ENCODE measurements around the gene CEBPZ. TPM values are rescaled to one million over a fixed set of nuclear protein-coding genes. Genes with fewer than 3 reads are reported as not detected.

CEBPZ gene
- total RNA-seq, 2 donors from 2014 or later, result 52.6 to 67.7 TPM

DNA sequence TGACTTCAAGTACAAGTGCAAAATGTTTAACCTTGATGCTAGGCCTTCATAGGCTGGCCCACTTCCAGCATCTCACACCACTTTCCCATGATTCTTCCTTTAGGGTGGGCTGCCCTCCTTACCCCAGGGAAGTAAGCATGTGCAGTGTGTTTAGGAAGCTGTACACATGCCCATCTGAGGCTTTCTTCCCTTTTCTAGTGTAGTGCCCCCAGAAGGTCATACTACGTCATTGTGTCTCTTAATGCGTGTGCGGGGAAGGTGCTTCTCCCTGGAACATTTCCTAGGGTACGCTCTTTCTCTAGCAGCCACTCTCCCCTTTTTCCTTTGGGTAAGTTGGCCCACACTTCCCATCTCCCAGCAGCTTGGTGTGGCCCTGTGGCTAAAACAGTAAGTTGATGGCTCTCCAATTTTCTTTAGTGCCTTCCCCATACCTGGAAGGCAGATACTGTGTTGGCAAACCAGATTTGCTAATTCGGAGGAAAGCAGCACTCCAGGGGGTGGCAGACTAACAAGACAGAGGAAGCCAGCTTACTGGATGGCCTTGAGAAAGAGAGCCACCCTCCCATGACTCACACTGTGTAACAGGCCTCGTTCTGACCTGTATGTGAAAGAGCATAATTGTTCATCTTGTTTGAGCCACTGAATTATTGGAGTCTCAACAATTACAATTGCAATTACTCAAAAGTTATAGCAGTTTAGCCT lies 41.8 kb downstream of the CEBPZ start:
- Mint-ChIP-seq H3K27me3 (ENCODE audit: low read depth) (peaks cover 14% of the 10 kb centered on the region), H3K4me1 (ENCODE audit: low read depth) (peaks cover 15% of the 10 kb centered on the region), H3K36me3 (ENCODE audit: insufficient read depth in 2 of 2) (no peaks in the 10 kb centered on the region), H3K4me3 (peak overlapping the region in 1 of 2 donors; percentile 71), H3K27ac (peak overlapping the region; percentile 85), H3K9me3 (no peaks in the 10 kb centered on the region)
- DNase-seq (peak; percentile 16 to 36), ATAC-seq (replicated peaks in 1 of 2) (peak; percentile 79 to 93)

GRCh38 chr2:37188570-37188969 lies 42.8 kb downstream of the CEBPZ start, which contains the start of gene SULT6B1:
Gene SULT6B1, minus strand, starts transcription at chr2:37188670. Its CDS starts 30 bp downstream, at chr2:37188640.
- H3K4me1 Mint-ChIP-seq (ENCODE audit: low read depth), result peaks cover 15% of the 10 kb centered on the region
- H3K36me3 Mint-ChIP-seq (ENCODE audit: insufficient read depth in 2 of 2), result no peaks in the 10 kb centered on the region
- ATAC-seq (replicated peaks in 1 of 2), result no peak
- no peak within 1 kb of the TSS for H3K27ac Mint-ChIP-seq
- no peak within 1 kb of the TSS for H3K4me3 Mint-ChIP-seq
- peaks cover 14% of the 10 kb centered on the region for H3K27me3 Mint-ChIP-seq (ENCODE audit: low read depth)
- no peak for DNase-seq
- no peaks in the 10 kb centered on the region for H3K9me3 Mint-ChIP-seq

DNA sequence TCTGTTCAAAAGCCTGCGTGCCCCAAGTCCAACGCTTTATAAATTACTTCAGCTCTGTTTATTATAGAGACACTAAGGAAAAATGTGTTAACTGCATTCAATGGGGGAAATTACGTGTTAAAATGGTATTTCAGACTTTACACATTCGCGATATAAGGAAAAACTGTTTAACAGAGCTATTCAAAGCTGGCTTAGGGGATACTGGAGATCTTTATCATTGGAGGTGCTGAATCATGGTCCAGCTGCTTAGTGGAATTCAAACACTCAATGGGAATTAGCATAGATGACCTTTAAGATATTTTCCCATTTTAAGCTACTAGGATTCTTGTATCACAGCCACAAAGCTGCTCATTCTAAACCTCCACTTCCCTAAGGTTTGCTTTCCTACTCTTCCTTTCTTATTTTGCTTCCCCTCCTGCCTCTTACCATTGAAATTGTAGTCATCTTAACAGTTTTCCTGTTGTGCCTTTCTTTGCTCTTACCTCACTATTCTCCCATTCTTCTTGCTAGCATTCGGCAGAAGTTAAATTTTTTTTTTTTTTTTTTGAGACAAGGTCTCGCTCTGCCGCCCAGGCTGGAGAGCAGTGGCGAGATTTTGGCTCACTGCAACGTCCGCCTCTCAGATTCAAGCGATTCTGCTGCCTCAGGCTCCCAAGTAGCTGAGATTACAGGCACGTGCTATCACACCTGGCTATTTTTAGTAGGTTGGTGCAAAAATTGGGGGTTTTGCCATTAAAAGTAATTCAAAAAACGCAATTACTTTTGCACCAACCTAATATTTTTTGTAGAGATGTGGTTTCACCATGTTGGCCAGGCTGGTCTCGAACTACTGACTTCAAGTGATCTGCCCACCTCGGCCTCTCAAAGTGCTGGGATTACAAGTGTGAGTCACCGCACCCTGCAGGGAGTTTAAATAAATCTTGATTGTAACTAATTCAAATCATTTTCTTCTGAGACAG lies 49.4 kb downstream of the CEBPZ start:
- ATAC-seq (replicated peaks in 1 of 2) (no peak), DNase-seq (no peak)
- Mint-ChIP-seq H3K9me3 (no peaks in the 10 kb centered on the region), H3K27me3 (ENCODE audit: low read depth) (peaks cover 32% of the 10 kb centered on the region), H3K4me1 (ENCODE audit: low read depth) (peaks cover 4% of the 10 kb centered on the region), H3K4me3 (no peak overlapping the region), H3K27ac (no peak overlapping the region), H3K36me3 (ENCODE audit: insufficient read depth in 2 of 2) (no peaks in the 10 kb centered on the region)

DNA sequence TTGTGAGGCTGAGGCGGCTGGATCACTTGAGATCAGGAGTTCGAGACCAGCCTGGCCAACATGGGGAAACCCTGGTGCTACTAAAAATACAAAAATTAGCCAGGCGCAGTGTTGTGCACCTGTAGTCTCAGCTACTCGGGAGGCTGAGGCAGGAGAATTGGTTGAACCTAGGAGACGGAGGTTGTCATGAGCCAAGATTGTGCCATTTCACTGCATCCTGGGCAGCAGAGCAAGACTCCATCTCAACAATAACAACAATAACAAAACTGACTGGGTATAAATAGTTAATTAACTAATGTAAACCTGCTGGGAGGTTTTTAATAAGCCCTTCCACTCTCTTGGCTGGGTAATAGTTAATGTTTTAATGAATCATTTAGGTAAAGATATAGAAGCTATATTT lies 50.8 kb downstream of the CEBPZ start:
- DNase-seq (no peak), ATAC-seq (replicated peaks in 1 of 2) (no peak)
- H3K36me3 Mint-ChIP-seq (ENCODE audit: insufficient read depth in 2 of 2), result no peaks in the 10 kb centered on the region
- H3K27ac Mint-ChIP-seq, result no peak overlapping the region
- peaks cover 20% of the 10 kb centered on the region for H3K27me3 Mint-ChIP-seq (ENCODE audit: low read depth)
- H3K9me3 Mint-ChIP-seq, result no peaks in the 10 kb centered on the region
- H3K4me1 Mint-ChIP-seq (ENCODE audit: low read depth), result peaks cover 4% of the 10 kb centered on the region
- H3K4me3 Mint-ChIP-seq, result no peak overlapping the region

GRCh38 chr2:37180006-37180639 lies 51.3 kb downstream of the CEBPZ start:
- no peak overlapping the region for H3K27ac Mint-ChIP-seq
- H3K4me3 Mint-ChIP-seq, result no peak overlapping the region
- no peaks in the 10 kb centered on the region for H3K9me3 Mint-ChIP-seq
- peaks cover 4% of the 10 kb centered on the region for H3K4me1 Mint-ChIP-seq (ENCODE audit: low read depth)
- ATAC-seq (replicated peaks in 1 of 2), result no peak
- H3K36me3 Mint-ChIP-seq (ENCODE audit: insufficient read depth in 2 of 2), result no peaks in the 10 kb centered on the region
- DNase-seq, result no peak
- H3K27me3 Mint-ChIP-seq (ENCODE audit: low read depth), result peaks cover 20% of the 10 kb centered on the region

- DNase-seq (no peak), ATAC-seq (replicated peaks in 1 of 2) (no peak)
- Mint-ChIP-seq H3K27me3 (ENCODE audit: low read depth) (no peaks in the 10 kb centered on the region), H3K4me1 (ENCODE audit: low read depth) (no peaks in the 10 kb centered on the region), H3K9me3 (no peaks in the 10 kb centered on the region), H3K36me3 (ENCODE audit: insufficient read depth in 2 of 2) (no peaks in the 10 kb centered on the region), H3K4me3 (no peak overlapping the region), H3K27ac (no peak overlapping the region)
Observed at GRCh38 chr2:37173741-37174140, 57.7 kb downstream of the CEBPZ start.

- H3K27me3 Mint-ChIP-seq (ENCODE audit: low read depth), result no peaks in the 10 kb centered on the region
Observed at GRCh38 chr2:37171624-37171950, 59.8 kb downstream of the CEBPZ start.

DNA sequence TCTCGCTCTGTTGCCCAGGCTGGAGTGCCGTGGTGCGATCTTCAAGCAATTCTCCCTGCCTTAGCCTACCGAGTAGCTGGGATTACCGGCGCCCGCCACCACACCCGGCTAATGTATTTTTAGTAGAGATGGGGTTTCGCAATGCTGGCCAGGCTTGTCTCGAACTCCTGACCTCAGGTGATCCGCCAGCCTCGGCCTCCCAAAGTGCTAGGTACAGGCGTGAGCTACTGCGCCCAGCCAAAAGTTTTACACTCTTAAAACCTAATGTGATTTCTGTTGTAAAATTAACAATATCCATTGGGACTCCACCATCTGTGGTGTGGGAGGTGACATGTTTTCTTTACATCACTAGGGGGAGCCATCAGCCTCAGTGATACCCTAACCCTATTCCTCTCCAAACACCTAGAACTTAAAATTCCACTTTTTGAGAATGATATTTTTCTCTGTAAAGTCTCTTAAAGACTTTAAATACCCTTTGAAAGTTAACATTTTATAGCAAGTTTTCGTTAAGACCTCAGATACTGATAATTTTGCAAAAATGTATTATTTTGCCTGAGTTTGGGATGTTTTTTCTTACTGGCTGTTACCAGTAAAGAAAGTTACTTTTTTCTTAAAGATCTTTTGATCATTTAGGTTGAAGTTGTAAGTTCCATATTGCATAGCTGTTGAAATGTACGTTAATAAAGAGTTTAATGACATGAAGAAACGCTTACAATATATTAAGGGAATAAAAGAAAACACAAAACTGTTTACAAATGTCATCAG lies 63.0 kb downstream of the CEBPZ start:
- no peak overlapping the region for H3K27ac Mint-ChIP-seq
- no peaks in the 10 kb centered on the region for H3K27me3 Mint-ChIP-seq (ENCODE audit: low read depth)
- H3K36me3 Mint-ChIP-seq (ENCODE audit: insufficient read depth in 2 of 2), result peaks cover 13 to 19% of the 10 kb centered on the region in 2 donors
- H3K9me3 Mint-ChIP-seq, result peaks cover 10% of the 10 kb centered on the region in 2 donors
- H3K4me1 Mint-ChIP-seq (ENCODE audit: low read depth), result no peaks in the 10 kb centered on the region
- DNase-seq (peak; percentile 18 to 37), ATAC-seq (replicated peaks in 1 of 2) (peak; percentile 69 to 73)
- no peak overlapping the region for H3K4me3 Mint-ChIP-seq

More at GRCh38 chr2:37171624-37171950, 59.8 kb downstream of the CEBPZ start:
- DNase-seq (no peak), ATAC-seq (replicated peaks in 1 of 2) (no peak)
- Mint-ChIP-seq H3K4me3 (no peak overlapping the region), H3K36me3 (ENCODE audit: insufficient read depth in 2 of 2) (peaks cover 0 to under 1% of the 10 kb centered on the region in 2 donors), H3K4me1 (ENCODE audit: low read depth) (no peaks in the 10 kb centered on the region), H3K9me3 (no peaks in the 10 kb centered on the region), H3K27ac (no peak overlapping the region)

DNA sequence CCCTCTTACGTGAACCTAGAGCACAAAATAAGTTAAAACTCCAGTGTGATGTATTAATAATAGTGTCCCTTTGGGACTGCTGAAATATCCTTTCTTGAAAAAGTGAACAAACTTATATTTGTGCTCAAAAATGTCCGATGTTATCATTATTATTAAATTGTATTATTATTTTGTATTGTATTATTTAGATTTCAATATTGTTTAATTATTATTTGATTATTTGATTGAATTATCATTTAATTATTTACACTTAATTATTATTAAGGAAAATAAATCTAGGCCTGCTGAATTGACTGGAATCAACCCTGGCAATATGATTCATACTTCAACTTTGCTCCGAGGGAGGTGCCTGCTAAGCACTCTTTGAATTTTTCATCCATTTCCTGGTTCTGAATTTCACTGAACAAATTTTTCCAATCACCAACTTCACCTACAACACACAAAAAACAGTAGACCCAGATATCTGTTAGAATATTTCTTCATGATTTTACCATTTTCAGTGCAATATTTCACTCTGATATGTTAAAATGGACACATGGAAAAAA lies 63.7 kb downstream of the CEBPZ start:
- Mint-ChIP-seq H3K27me3 (ENCODE audit: low read depth) (no peaks in the 10 kb centered on the region), H3K36me3 (ENCODE audit: insufficient read depth in 2 of 2) (peaks cover 13 to 19% of the 10 kb centered on the region in 2 donors), H3K9me3 (peaks cover 10% of the 10 kb centered on the region in 2 donors), H3K4me3 (no peak overlapping the region), H3K4me1 (ENCODE audit: low read depth) (no peaks in the 10 kb centered on the region), H3K27ac (no peak overlapping the region)
- ATAC-seq (replicated peaks in 1 of 2) (no peak), DNase-seq (no peak)

DNA sequence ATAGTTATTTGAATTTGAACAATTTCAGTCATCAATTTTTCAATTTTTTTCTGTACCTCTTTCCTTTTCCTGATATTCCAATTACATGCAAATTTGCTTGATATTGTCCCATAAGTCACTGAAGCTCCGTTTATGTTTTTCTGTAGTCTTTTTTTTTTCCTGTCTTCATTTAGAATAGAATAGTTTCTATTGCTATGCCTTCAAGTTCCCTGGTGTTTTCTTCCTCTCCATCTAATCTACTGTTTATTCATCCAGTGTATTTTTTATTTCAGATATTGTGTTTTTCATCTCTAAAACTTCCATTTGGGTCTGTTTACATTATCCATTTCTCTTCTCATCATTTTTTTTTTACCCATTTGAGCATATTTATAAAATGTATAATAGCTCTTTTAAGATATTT lies 66.6 kb downstream of the CEBPZ start:
- Mint-ChIP-seq H3K4me3 (no peak overlapping the region), H3K27ac (no peak overlapping the region), H3K9me3 (peaks cover 10% of the 10 kb centered on the region in 2 donors), H3K27me3 (ENCODE audit: low read depth) (no peaks in the 10 kb centered on the region), H3K4me1 (ENCODE audit: low read depth) (peaks cover 5% of the 10 kb centered on the region), H3K36me3 (ENCODE audit: insufficient read depth in 2 of 2) (peaks cover 13 to 19% of the 10 kb centered on the region in 2 donors)
- DNase-seq (no peak), ATAC-seq (replicated peaks in 1 of 2) (no peak)

GRCh38 chr2:37156857-37157714 lies 74.3 kb downstream of the CEBPZ start, which contains the start of gene EIF2AK2:
Gene EIF2AK2, minus strand, starts transcription at chr2:37156980. Its CDS starts 9,174 bp downstream, at chr2:37147806.
- peak within 1 kb of the TSS; percentile 96 for H3K27ac Mint-ChIP-seq
- ATAC-seq (replicated peaks in 1 of 2) (peak; percentile 92), DNase-seq (peak; percentile 81 to 86)
- peaks cover 0 to 2% of the 10 kb centered on the region in 2 donors for H3K9me3 Mint-ChIP-seq
- H3K4me1 Mint-ChIP-seq (ENCODE audit: low read depth), result peaks cover 35% of the 10 kb centered on the region
- peak within 1 kb of the TSS; percentile 96 to 97 for H3K4me3 Mint-ChIP-seq
- H3K36me3 Mint-ChIP-seq (ENCODE audit: insufficient read depth in 2 of 2), result peaks cover 14 to 19% of the 10 kb centered on the region in 2 donors
- no peaks in the 10 kb centered on the region for H3K27me3 Mint-ChIP-seq (ENCODE audit: low read depth)

Measured in activated T-cell treated with anti-CD3 and anti-CD28 coated beads, Interleukin-2, amount 50 U/mL, for 72 hours (primary cell).